ACC112 (cell line): ENCODE data around the gene ADCY10.

Experiments
- H2AFZ ChIP-seq: fragments of 200-600 bp; sonication (generic); one replicate; pipeline ENCODE4 v1.6.0; 2017; ENCODE audit warnings: antibody characterized with exemption, low read length; ENCODE audit not compliant: unreplicated experiment
- H3K27ac ChIP-seq: fragments of 200-600 bp; sonication (generic); 2 replicates; pipeline ENCODE4 v1.5.1; 2014; ENCODE audit warnings: low read depth, mild to moderate bottlenecking, antibody characterized with exemption, low read length, moderate library complexity
- H3K27me3 ChIP-seq: fragments of 200-600 bp; sonication (generic); 2 replicates; pipeline ENCODE4 v1.6.1; 2014; ENCODE audit warnings: mild to moderate bottlenecking, antibody characterized with exemption, low read length, moderate library complexity, mixed read lengths; ENCODE audit not compliant: insufficient read depth
- H3K36me3 ChIP-seq: fragments of 200-600 bp; sonication (generic); 2 replicates; pipeline ENCODE4 v1.6.1; 2016; ENCODE audit warnings: mild to moderate bottlenecking, antibody characterized with exemption, low read length, moderate library complexity, mixed read lengths; ENCODE audit not compliant: insufficient read depth
- H3K4me1 ChIP-seq: fragments of 200-600 bp; sonication (generic); one replicate; pipeline ENCODE4 v1.6.1; 2016; ENCODE audit warnings: low read length, mixed read lengths; ENCODE audit not compliant: insufficient read depth, unreplicated experiment, control insufficient read depth
- H3K4me3 ChIP-seq: fragments of 200-600 bp; sonication (generic); 2 replicates; pipeline ENCODE4 v1.5.1; 2014; ENCODE audit warnings: mild to moderate bottlenecking, low read depth, low read length
- H3K79me2 ChIP-seq: fragments of 200-600 bp; sonication (generic); one replicate; pipeline ENCODE4 v1.6.0; 2016; ENCODE audit warnings: low read length; ENCODE audit not compliant: control insufficient read depth, unreplicated experiment, insufficient read depth

Gene ADCY10

GRCh38 chr1:167777269-167777650 lies 136.7 kb downstream of the ADCY10 start:
- Histone ChIP-seq H3K27ac (no peak overlapping the region), H3K36me3 (peaks cover 39% of the 10 kb centered on the region), H3K4me3 (no peak overlapping the region), H2AFZ (no peak overlapping the region), H3K79me2 (peaks cover 10% of the 10 kb centered on the region), H3K27me3 (no peaks in the 10 kb centered on the region), H3K4me1 (peaks cover 24% of the 10 kb centered on the region)

DNA sequence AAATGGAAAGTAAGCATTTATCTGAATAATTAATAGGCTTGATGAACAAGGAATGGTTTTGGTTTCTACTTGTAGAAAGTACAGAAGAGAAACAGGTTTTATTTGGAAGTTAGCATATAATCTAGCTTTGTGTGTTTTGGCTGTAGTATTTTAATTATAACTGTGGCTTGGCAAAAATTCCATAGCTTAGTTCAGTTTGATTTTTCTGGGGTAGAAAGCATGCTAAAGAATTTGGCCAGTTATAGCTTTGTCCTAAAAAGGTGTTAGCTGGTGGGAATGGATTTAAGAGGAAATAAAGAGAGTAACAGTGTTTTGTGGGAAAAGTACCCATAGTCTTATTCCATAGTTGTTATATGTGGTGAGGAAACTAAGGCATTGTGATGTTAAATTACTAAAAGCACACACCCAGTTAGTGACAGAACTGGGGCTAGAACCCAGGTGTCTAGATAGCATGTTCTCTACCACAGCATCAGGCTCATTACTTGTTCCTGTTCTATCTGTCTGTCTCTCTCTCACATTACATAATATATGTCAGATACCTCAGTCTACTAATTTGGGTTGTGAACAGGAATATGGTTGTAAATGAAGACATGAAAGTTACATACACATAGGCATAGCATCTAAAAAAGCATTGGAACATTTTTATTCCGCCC lies 137.2 kb downstream of the ADCY10 start:
- peaks cover 10% of the 10 kb centered on the region for H3K79me2 ChIP-seq
- H3K36me3 ChIP-seq, result peaks cover 39% of the 10 kb centered on the region
- peaks cover 24% of the 10 kb centered on the region for H3K4me1 ChIP-seq
- H3K27ac ChIP-seq, result no peak overlapping the region
- no peak overlapping the region for H2AFZ ChIP-seq
- no peak overlapping the region for H3K4me3 ChIP-seq
- H3K27me3 ChIP-seq, result no peaks in the 10 kb centered on the region

GRCh38 chr1:167776151-167776550 lies 137.8 kb downstream of the ADCY10 start:
- Histone ChIP-seq H3K79me2 (peaks cover 10% of the 10 kb centered on the region), H3K4me3 (no peak overlapping the region), H3K36me3 (peaks cover 39% of the 10 kb centered on the region), H3K27ac (no peak overlapping the region), H3K27me3 (no peaks in the 10 kb centered on the region), H3K4me1 (peaks cover 24% of the 10 kb centered on the region), H2AFZ (no peak overlapping the region)

GRCh38 chr1:167775178-167775577 lies 138.8 kb downstream of the ADCY10 start:
- Histone ChIP-seq H3K27ac (peak overlapping the region; percentile 75), H3K27me3 (no peaks in the 10 kb centered on the region), H3K79me2 (peaks cover 10% of the 10 kb centered on the region), H2AFZ (no peak overlapping the region), H3K36me3 (peaks cover 30% of the 10 kb centered on the region), H3K4me1 (peaks cover 24% of the 10 kb centered on the region), H3K4me3 (no peak overlapping the region)

- H3K27me3 ChIP-seq, result no peaks in the 10 kb centered on the region
- peaks cover 25% of the 10 kb centered on the region for H3K36me3 ChIP-seq
- H2AFZ ChIP-seq, result no peak overlapping the region
- peaks cover 24% of the 10 kb centered on the region for H3K4me1 ChIP-seq
- no peak overlapping the region for H3K4me3 ChIP-seq
- H3K79me2 ChIP-seq, result peaks cover 10% of the 10 kb centered on the region
- peak overlapping the region; percentile 75 for H3K27ac ChIP-seq
Observed at GRCh38 chr1:167774710-167775109, 139.2 kb downstream of the ADCY10 start.

- Histone ChIP-seq H3K4me1 (peaks cover 24% of the 10 kb centered on the region), H3K27ac (no peak overlapping the region), H3K79me2 (peaks cover 13% of the 10 kb centered on the region), H2AFZ (no peak overlapping the region), H3K27me3 (no peaks in the 10 kb centered on the region), H3K4me3 (no peak overlapping the region), H3K36me3 (peaks cover 34% of the 10 kb centered on the region)
Observed at GRCh38 chr1:167773516-167773915, 140.4 kb downstream of the ADCY10 start.

DNA sequence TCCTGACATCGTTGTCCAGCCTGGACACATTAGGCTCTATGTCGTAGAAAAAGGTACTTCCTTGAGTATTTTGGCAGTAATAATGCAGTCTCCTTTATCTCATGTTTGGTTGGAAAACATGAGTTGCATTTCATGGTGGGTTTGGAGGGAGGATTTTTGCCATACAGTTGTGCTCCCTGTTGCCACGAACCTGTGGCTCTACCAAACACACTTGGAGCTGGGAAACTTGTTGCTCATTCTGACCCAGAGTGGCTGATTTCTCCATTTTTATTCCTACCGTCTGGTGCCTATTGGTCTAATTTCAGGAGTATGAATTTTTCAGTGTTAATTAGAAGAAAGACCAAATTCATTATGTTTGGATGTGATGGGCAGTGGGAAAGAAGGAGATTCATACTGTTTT lies 141.5 kb downstream of the ADCY10 start:
- no peak overlapping the region for H3K27ac ChIP-seq
- peaks cover 31% of the 10 kb centered on the region for H3K36me3 ChIP-seq
- peaks cover 20% of the 10 kb centered on the region for H3K79me2 ChIP-seq
- H3K4me1 ChIP-seq, result peaks cover 24% of the 10 kb centered on the region
- H3K4me3 ChIP-seq, result no peak overlapping the region
- H3K27me3 ChIP-seq, result no peaks in the 10 kb centered on the region
- H2AFZ ChIP-seq, result no peak overlapping the region

DNA sequence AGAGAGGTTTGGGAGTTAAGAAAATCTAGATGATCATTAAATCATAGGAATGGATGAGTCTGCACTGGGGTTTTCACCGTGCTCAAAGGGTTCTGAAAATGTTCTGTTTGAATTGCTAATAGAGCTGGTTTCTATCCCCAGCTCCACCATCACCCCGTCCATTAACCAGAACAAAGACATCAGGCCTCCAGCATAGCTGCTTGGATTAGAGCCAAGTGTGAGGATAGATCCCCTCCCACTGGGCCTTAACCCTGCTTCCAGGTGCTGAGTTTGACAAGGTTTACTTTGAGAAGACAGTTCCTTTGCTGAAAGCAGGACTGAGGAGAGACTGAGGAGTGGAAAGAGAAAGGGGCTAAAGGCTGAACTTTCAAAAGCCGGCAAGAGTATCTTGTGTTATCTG lies 143.8 kb downstream of the ADCY10 start:
- Histone ChIP-seq H3K4me1 (peaks cover 14% of the 10 kb centered on the region), H3K36me3 (peaks cover 14% of the 10 kb centered on the region), H3K27ac (no peak overlapping the region), H3K79me2 (peaks cover 10% of the 10 kb centered on the region), H3K4me3 (no peak overlapping the region), H3K27me3 (no peaks in the 10 kb centered on the region), H2AFZ (no peak overlapping the region)

GRCh38 chr1:167767761-167768160 lies 146.2 kb downstream of the ADCY10 start:
- Histone ChIP-seq H3K4me1 (no peaks in the 10 kb centered on the region), H3K79me2 (peaks cover 25% of the 10 kb centered on the region), H3K27ac (no peak overlapping the region), H3K27me3 (no peaks in the 10 kb centered on the region), H3K36me3 (peaks cover 14% of the 10 kb centered on the region), H3K4me3 (no peak overlapping the region), H2AFZ (no peak overlapping the region)

DNA sequence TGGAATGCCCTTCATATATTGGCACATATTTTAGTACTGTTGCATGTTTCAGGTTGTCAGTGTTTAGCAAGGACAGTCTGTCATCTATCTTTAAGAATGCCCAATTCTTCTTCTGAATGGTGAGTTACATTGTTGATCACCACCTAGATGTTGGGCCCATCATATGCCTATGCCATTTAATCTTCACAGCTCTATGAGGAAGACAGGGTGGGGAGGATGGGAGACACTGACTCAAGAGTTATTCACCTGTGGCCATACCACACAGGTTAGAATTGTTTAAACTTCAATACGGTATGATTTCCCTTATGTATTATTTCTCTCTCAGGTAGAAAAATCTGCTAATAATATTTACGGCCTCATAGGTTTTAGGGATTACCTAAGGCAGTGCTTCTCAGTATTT lies 147.4 kb downstream of the ADCY10 start:
- H3K79me2 ChIP-seq, result peaks cover 38% of the 10 kb centered on the region
- H3K36me3 ChIP-seq, result peaks cover 14% of the 10 kb centered on the region
- no peaks in the 10 kb centered on the region for H3K27me3 ChIP-seq

GRCh38 chr1:167765496-167765895 lies 148.4 kb downstream of the ADCY10 start:
- no peak overlapping the region for H2AFZ ChIP-seq
- peaks cover 14% of the 10 kb centered on the region for H3K36me3 ChIP-seq
- H3K4me1 ChIP-seq, result peaks cover 4% of the 10 kb centered on the region
- no peaks in the 10 kb centered on the region for H3K27me3 ChIP-seq
- H3K27ac ChIP-seq, result no peak overlapping the region
- peaks cover 44% of the 10 kb centered on the region for H3K79me2 ChIP-seq
- H3K4me3 ChIP-seq, result no peak overlapping the region

More for the DNA sequence above, 147.4 kb downstream of the ADCY10 start:
- Histone ChIP-seq H2AFZ (no peak overlapping the region), H3K4me1 (peaks cover 2% of the 10 kb centered on the region), H3K27ac (no peak overlapping the region), H3K4me3 (no peak overlapping the region)
